ENCODE data around the gene KRTAP4-1.
"Not testable (repeated sequence)": the region's sequence is repeated elsewhere in the genome, so short reads cannot be mapped to it uniquely, and the experiment has no call there.

Gene KRTAP4-1

DNA sequence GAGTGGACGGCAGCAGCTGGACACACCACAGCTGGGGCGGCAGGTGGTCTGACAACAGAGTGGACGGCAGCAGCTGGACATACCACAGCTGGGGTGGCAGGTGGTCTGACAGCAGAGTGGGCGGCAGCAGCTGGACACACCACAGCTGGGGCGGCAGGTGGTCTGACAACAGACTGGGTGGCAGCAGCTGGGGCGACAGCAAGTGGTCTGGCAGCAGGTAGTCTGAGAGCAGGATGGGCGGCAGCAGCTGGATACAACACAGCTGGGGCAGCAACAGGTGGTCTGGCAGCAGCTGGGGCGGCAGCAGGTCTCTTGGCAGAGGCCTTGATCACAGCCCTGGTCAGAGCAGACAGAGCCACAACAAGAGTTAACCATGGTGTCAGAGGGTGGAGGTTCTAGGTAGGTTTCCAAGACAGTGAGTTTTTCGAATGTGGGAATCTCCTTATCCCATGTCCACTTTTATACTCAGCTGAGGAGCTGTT is at the start of gene KRTAP4-1:
KRTAP4-1 (minus strand) TSS at position 432 of the 482 bp plus-strand sequence; CDS start at position 375, 57 bp downstream.
- DNase-seq (ENCODE audit: low read depth, low spot score): no peak

DNA sequence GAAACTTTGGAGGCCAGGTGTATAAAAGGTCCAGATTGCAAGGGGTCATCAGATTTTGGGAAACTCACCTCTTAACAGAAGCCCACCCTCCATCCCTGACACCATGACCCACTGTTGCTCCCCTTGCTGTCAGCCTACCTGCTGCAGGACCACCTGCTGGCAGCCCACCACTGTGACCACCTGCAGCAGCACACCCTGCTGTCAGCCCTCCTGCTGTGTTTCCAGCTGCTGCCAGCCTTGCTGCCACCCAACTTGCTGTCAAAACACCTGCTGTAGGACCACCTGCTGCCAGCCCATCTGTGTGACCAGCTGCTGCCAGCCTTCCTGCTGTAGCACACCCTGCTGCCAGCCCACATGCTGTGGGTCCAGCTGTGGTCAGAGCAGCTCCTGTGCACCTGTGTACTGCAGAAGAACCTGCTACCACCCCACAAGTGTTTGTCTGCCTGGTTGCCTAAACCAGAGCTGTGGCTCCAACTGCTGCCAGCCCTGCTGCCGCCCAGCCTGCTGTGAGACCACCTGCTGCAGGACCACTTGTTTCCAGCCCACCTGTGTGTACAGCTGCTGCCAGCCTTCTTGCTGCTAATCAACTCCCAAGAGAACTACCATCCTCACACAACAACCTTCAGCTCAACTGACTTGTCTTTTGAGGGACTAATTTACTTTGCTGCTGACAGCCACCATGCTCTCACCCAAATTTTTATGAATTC is 47.8 kb upstream of the KRTAP4-1 start, which contains the start of gene KRTAP9-3:
KRTAP9-3 (plus strand) TSS at position 51 of the 707 bp plus-strand sequence; CDS start at position 104, 53 bp downstream.
- not testable (repeated sequence) for DNase-seq (ENCODE audit: low read depth, low spot score)

DNA sequence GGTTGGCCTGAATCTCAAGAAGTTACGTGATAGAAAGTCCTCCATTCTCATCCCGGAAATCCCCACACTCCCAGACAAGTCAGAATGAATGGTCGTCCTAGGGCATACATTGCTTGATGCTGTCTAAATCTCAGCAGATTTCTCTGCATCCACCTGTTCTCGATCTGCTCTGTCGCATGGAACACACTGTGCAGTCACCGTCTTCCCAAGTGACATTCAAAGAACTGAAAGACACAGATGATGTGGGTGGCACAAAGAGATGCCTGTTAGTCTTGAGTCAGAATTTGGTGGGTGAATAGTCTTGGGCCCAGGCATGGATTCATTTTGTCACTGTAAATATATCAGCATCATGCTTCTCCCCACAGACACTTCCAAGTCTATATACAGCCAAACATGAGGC is 47.0 kb upstream of the KRTAP4-1 start:
- DNase-seq (ENCODE audit: low read depth, low spot score): no peak

DNA sequence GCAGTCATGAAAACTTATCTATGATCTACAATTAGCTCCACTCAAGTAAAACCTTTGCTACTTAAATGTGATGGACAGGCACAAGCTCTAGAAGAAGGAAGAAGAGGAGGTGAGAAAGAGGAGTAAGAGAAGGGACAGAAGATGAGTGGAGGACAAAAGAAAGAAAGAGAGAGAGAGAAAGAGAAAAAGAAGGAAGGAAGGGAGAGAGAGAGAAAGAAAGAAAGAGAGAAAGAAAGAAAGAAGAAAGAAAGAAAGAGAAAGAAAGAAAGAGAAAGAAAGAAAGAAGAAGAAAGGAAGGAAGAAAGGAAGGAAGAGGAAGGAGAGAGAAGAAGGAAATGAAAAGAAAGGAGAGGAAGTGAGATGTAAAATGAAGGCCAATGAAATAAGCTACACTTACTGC is 45.4 kb upstream of the KRTAP4-1 start:
- no peak for DNase-seq (ENCODE audit: low read depth, low spot score)

DNA sequence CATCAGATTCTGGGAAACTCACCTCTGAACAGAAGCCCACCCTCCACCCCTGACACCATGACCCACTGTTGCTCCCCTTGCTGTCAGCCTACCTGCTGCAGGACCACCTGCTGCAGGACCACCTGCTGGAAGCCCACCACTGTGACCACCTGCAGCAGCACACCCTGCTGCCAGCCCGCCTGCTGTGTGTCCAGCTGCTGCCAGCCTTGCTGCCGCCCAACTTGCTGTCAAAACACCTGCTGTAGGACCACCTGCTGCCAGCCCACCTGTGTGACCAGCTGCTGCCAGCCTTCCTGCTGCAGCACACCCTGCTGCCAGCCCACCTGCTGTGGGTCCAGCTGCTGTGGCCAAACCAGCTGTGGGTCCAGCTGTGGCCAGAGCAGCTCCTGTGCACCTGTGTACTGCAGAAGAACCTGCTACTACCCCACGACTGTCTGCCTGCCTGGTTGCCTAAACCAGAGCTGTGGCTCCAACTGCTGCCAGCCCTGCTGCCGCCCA is 41.9 kb upstream of the KRTAP4-1 start, which contains the start of gene KRTAP9-2:
KRTAP9-2 (plus strand) TSS at position 51 of the 498 bp plus-strand sequence; CDS start at position 58, 7 bp downstream.
- DNase-seq (ENCODE audit: low read depth, low spot score): not testable (repeated sequence)

DNA sequence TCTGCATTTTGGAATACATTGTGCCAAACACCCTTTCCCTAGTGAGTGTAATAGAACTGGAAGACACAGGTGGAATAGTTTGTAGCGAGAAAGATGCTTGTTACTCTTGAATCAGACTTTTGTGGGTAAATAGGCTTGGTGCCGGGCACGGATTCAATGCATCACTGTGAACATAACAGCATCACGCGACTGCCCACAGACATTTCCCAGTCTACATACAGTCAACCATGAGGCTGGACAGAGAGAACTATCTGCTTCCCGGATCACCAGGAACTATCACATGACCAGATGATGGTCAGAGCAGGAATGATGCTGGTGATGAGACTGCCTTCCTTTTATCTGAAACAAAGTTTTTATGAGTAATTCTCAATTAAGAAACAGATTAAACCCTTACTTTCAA is 41.3 kb upstream of the KRTAP4-1 start:
- DNase-seq (ENCODE audit: low read depth, low spot score): no peak

DNA sequence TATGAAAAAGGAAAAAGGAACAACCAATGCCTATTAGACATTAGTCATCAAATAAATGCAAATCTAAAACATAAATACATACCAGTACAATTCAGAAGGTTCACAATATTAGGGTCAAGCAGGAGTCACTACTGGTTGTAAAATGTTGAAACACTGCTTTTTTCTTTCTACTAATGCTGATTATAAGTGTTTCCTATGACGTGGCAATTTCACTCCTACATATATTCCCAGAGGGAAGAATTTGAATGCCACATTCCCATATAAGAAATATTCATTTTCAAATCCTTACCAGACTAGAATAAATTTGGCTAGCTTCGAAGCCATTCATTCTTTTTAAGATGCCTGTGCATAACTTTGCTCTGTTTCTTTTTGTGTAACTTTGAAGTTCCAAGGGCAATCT is 39.1 kb upstream of the KRTAP4-1 start:
- no peak for DNase-seq (ENCODE audit: low read depth, low spot score)

DNA sequence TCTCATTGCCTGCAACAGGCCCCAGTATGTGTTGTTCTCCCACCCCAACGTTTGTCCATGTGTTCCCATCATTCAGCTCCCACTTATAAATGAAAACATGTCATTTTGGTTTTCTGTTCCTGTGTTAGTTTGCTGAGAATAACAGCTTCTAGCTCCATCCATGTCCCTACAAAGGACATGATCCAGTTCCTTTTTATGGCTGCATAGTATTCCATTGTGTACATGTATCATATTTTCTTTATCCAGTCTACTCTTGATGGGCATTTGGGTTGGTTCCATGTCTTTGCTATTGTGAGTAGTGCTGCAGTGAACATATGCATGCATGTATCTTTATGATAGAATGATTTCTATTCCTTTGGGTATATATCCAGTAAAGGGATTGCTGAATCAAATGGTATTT is 31.0 kb upstream of the KRTAP4-1 start:
- DNase-seq (ENCODE audit: low read depth, low spot score): no peak

DNA sequence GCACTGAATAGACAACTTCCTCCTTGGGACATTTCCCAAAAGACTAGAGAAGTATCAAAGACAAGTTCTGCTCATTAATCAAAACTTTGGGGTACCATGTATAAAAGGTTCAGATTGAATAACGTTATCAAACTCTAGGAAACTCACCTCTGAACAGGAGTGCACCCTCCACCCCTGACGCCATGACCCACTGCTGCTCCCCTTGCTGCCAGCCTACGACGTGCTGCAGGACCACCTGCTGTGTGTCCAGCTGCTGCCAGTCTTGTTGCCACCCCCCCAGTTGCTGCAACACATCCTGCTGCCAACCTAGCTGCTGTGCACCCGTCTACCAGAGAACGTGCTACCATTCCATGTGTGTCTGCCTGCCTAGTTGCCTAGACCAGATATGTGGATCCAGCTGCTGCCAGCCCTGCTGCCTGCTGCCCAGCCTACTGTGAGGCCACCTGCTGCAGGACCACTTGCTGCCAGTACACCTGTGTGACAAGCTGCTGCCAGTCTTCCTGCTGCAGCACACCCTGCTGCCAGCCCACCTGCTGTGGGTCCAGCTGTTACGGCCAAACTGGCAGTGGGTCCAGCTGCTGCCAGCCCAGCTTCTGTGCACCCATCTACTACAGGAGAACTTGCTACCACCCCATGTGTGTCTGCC is 27.9 kb upstream of the KRTAP4-1 start:
- DNase-seq (ENCODE audit: low read depth, low spot score): no peak

DNA sequence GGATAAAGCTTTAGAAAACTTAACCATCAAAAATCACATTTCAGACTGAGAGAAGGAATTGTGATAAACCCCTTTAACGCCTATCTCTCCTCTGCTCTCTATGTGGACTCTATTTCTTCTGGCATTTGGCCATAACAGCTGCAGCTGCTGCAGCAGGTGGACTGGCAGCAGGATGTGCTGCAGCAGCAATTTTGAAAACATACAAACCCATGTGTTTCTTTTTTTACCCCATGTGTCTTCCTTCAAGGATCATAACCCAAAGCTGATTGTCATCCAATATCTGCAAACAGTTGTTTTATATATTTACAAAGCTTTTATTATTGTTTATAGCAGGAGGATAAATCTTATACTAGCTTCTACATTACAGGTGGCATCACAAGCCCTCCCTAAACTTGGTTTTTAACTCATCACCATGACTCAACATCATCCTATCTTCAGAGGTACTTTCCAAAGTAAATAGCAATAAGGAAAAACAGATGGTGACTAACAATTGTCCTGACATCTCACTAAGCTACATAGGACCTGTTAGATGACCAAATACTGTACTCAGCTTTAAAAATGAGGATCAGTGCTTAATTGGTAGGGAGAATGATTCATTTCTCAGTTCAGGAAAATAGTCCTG is 27.2 kb upstream of the KRTAP4-1 start:
- DNase-seq (ENCODE audit: low read depth, low spot score): no peak

DNA sequence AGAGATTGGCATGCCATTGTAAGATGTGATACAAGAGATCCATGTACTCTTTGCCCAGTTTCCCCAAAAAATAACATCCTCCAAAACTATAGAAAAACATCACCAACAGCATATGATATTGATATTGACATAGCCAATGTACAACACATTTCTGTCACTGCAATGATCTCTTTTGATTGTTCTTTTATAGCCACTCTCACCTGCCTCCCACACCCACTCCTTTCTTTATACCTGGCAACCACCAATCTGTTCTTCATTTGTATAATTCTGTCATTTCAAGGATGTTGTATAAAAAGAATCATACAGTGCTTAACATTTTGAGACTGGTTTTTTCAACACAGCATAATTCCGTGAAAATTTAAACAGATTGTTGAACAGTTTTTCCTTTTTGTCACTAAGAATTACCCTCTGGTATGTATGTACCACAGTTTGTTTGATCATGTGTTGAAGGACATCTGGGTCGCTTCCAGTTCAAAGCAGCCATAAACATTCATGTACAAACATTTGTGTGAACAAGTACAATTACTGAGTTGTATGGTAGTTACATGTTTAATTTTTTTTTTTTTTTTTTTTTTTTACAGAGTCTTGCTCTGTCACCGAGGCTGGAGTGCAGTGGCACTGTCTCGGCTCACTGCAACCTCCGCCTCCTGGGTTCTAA is 14.8 kb upstream of the KRTAP4-1 start:
- no peak for DNase-seq (ENCODE audit: low read depth, low spot score)

DNA sequence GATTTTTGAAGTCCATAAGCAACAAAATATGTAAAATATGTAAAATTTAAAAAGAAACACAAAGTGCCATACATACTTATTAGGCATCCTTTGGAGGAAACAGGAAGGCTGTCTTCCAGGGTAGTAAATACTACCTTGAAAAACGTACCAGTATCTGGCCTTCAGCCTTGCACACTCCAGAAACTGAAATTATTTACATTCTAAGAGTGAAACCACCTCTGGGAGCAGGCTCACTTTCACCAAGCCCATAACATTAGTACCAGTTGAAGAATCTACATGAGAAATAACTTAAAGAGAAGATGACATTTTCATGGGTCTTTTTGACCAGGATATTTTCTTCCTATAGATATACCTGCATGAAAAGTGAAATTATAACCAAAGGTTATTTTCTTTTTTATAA is 11.4 kb upstream of the KRTAP4-1 start:
- no peak for DNase-seq (ENCODE audit: low read depth, low spot score)

DNA sequence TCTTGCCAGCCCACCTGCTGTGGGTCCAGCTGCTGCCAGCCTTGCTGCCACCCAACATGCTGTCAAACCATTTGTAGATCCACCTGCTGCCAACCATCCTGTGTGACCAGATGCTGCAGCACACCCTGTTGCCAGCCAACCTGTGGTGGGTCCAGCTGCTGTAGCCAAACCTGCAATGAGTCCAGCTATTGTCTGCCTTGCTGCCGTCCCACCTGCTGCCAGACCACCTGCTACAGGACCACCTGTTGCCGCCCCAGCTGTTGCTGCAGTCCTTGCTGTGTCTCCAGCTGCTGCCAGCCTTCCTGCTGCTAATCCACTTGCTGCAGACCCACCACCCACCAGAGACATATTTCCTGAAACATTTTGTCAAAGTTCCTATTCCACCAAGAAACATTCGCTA is 5.6 kb upstream of the KRTAP4-1 start:
- no peak for DNase-seq (ENCODE audit: low read depth, low spot score)

DNA sequence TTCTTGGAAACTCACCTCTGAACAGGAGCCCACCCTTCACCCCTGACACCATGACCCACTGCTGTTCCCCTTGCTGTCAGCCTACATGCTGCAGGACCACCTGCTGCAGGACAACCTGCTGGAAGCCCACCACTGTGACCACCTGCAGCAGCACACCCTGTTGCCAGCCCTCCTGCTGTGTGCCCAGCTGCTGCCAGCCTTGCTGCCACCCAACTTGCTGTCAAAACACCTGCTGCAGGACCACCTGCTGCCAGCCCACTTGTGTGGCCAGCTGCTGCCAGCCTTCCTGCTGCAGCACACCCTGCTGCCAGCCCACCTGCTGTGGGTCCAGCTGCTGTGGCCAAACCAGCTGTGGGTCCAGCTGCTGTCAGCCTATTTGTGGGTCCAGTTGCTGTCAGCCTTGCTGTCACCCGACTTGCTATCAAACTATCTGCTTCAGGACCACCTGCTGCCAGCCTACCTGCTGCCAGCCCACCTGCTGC is 5.2 kb upstream of the KRTAP4-1 start, which contains the start of gene KRTAP9-1:
KRTAP9-1 (plus strand) TSS at position 51 of the 482 bp plus-strand sequence; CDS start at position 51, 0 bp downstream.
- DNase-seq (ENCODE audit: low read depth, low spot score): not testable (repeated sequence)

DNA sequence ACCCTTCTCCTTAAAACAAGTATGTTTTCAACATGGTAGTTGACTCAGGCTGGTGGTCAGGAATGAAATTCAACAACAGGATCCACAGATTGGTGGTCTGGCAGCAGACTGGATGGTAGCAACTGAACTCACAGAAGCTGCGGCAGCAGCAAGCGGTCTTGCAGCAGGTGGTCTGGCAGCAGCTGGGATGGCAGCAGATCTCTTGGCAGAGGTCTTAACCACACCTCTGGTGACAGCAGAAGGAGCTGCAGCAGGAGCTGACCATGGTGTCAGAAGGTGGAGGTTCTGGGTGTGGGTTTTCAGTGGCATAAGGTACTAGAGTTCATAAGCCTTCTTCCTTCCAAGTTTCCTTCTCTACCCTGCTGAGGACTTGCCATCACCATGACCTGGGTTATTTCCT is 2.2 kb upstream of the KRTAP4-1 start:
- DNase-seq (ENCODE audit: low read depth, low spot score): no peak

DNA sequence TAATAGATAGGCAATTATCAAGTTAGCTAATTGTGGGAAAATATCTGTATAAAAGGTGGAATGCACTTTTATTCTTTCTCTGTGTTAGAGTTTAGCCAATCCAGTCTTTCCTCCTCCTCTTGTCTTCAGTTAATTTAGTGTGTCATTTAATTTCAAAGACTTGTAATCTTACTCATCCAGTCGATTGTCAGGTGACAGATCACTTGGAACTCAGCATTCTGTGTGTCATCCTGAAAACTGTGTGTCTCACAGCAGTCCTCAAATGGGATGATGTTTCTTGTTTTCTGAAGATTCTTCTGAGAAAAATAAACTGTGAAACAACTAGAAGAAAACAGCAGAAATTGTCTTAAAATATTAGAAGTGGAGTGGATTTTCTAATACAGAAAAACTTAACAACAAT is 290 bp upstream of the KRTAP4-1 start:
- DNase-seq (ENCODE audit: low read depth, low spot score): no peak

DNA sequence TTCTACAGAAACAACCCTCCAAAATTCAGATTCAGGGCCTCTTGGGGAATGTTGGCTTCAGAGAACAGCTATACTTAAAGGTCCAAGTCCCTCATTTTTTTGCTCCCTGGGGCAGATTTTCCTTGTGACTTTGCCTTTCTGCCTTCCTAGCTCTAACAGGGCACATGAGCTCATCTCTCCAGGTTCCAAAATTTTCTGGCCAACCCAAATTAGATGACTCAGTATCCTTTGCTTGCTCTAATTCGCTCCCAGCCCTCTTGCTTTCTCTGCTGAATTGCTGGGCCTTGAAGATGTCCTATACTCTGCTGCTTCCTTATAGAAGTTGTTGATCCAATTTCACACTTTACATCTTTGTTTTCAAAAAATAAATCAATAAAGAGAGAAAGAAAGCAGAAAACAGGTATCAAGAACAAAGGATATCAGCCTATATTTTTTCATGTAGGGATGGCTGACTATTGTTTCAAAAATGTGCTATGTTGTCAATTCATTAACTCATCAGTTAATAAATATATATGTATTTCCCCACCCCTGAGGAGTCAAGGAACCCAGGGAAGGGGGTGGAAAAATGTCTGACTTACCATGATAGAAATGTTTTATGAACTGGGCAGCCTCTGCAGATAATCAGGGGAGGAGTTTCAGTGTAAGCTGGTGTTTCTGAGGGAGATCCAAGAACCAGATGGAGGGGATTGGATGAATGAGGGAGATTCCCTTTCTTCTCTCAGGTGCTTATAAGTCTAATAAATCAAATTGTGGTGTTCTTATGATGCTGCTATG is 5.7 kb downstream of the KRTAP4-1 start:
- no peak for DNase-seq (ENCODE audit: low read depth, low spot score)

DNA sequence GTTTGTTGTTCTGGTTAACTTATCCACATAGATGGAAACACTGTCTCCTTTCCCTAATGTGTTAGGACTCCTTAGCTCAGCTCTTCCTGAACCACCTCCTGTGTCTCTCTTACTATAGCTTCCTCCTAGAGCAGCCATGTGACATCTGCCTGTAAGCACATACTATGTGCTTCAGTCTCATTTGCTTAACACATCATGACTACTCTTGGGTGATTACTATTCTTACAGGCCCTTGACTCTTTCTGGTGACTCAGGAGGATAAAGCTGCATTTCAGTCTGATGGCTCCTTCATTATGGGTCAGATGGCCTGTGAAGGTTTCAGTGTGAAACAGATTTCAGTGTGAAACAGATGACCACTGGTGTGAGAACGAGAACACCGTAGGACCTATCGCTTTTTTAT is 6.4 kb downstream of the KRTAP4-1 start:
- DNase-seq (ENCODE audit: low read depth, low spot score): no peak

DNA sequence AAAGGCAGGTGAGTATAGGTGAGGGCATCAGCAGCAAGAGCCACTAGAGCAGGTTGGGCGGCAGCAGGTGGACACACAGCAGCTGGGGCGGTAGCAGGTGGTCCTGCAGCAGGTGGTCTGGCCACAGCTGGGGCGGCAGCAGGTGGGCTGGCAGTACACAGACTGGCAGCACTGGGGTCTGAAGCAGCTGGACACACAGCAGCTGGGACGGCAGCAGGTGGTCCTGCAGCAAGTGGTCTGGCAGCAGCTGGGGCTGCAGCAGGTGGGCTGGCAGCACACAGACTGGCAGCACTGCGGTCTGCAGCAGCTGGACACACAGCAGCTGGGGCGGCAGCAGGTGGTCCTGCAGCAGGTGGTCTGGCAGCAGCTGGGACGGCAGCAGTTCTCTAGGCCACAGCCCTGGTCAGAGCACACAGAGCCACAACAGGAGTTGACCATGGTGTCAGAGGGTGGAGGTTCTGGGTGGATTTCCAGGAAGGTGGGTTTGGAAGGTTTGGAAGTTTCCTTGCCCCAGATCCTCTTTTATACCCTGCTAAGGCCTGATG is 6.9 kb downstream of the KRTAP4-1 start, which contains the start of gene KRTAP4-2:
KRTAP4-2 (minus strand) TSS at position 495 of the 545 bp plus-strand sequence; CDS start at position 438, 57 bp downstream.
- no peak for DNase-seq (ENCODE audit: low read depth, low spot score)

DNA sequence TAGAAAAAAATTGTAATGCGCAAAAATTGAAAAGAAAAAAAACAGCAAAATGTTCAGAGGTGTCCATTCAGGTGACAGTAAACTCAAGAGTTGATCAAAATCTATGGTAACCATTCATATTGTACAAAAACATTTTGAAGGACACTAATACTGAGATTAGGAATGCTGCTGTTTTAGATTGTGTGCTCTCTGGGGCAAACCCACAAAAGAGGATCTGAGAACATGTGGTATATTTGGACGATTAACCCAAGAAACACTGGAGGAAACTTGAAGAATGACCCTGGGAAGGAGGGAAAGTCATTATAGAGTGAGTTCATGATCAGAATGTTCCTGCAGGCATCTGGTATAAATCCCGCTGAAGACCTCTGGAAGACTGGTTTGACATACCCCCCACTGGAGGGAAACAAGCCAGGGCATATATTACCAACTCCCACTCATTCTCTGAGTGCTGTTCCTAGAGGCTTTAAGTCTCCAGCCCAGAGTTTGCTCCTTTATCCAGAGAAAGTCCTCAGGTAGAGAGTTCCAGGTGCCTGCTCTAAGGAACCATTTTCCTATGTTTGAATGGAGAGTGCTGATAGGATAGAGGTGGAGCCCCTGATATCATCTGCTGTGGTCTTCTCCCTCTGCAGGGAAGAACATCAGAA is 7.8 kb downstream of the KRTAP4-1 start:
- DNase-seq (ENCODE audit: low read depth, low spot score): no peak

All from activated naive CD8-positive, alpha-beta T cell treated with anti-CD3 and anti-CD28 coated beads, Interleukin-2, amount 50 U/mL, for 16 hours (primary cell).